ENCODE results near the gene SNAI3. TPM values are rescaled to one million over a fixed set of nuclear protein-coding genes. Genes with fewer than 3 reads are reported as not detected.
A peak's percentile ranks its signal among the peaks of the same experiment; 100 is the strongest.

The SNAI3 gene
- total RNA-seq, 1 donor from 2014 or later = 0.53 TPM

- no peak for ATAC-seq
- intact Hi-C loops (cut with DNase I) = no loop called here
Observed at GRCh38 chr16:88656291-88656980, 29.9 kb downstream of the SNAI3 start.

DNA sequence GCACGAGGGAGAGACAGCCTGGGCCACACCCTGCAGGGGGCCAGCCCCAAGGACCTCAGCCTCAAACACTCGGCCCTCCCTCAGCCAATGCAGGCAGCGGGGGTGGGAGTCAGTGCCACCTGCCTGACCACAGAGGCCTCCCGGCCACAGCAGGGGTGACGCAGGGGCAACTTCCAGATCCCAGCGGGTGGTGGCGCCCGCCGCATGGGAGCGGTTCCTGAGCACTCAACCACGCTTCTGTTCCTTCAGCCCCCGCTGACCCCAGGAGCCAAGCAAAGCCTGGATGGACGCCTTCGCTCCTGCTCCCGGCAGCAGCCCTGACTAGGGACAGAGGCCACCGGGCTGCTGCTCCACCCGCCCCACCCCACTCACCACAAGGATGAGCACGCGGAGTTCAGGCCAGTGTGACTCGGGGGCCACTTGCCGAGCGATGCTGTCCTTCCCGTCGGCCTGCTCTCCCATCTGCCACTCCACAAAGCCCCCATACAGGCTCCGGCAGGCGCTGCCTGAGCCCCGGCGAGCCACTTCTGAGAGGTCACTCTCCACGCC lies 30.5 kb downstream of the SNAI3 start:
- no peak for DNase-seq (ENCODE audit: low spot score)
- ATAC-seq = no peak
- intact Hi-C loops (cut with DNase I) = no loop called here

More at GRCh38 chr16:88656291-88656980, 29.9 kb downstream of the SNAI3 start:
- no peak for DNase-seq (ENCODE audit: low spot score)

DNA sequence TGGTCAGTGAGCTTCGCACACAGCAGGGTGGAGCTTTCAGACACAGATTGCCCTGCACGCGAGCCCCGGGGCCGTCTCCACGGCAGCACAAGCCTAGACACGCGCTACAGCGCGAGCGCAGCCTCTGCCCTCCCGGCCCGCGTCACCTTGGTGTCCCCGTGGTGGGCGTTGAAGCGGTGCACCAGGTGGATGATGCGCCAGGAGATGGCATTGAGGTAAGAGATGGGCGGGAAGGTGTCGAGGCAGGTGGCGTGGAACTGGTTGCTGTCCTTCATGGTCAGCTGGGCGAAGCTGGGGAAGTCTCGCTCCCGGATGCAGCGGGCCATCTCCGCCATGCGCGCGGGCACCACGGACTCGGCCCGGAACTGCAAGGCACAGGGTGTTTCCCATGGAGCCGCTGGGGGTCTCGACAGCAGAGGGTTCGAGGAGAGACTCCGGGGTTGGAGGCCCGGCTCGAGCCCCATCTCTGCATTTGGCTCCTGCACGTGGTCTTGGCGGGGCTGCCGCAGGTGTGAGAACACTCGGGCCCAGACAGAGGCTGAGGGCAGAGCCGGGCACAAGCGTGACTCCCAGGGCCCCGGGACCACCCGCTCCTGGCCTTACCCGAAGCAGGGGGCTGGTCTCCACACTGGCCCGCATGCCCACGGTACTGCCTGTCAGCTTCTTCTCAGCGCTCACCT lies 31.1 kb downstream of the SNAI3 start:
- intact Hi-C loops (cut with DNase I) = no loop called here
- ATAC-seq = no peak
- DNase-seq (ENCODE audit: low spot score) = no peak

DNA sequence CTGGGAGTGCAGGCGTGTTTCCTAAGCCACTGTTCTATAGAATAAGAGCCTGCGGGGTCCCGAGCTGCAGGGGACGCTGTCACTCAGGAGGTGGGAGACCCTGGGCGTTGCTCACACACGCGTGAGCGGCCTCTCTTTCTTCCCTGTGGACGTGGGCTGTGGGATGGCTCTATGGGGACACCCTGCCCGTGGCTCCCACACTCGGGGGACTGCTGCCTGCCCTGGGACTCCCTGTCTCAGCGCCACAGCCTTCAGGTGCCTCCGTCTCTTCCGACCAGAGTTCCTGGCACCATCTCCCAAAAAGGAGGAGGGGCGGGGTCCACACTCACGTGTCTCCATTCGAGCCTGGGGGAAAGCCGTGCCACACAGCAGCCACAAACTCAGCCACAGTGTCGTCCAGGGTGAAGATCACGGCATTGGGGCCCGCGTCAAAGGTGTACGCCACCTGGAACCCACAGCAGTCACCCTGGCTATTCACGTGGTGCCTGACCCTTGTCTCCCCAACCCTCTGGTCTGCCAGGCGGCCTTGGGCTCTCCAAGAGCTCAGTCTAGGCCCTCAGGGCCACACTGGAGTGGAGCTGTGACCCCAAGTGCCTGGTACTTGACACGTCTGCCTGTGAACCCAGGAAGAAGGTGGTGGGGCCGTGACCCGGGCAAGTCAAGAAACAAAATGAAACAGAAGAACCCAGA lies 31.8 kb downstream of the SNAI3 start:
- DNase-seq (ENCODE audit: low spot score) = no peak
- intact Hi-C loops (cut with DNase I) = no loop called here

DNA sequence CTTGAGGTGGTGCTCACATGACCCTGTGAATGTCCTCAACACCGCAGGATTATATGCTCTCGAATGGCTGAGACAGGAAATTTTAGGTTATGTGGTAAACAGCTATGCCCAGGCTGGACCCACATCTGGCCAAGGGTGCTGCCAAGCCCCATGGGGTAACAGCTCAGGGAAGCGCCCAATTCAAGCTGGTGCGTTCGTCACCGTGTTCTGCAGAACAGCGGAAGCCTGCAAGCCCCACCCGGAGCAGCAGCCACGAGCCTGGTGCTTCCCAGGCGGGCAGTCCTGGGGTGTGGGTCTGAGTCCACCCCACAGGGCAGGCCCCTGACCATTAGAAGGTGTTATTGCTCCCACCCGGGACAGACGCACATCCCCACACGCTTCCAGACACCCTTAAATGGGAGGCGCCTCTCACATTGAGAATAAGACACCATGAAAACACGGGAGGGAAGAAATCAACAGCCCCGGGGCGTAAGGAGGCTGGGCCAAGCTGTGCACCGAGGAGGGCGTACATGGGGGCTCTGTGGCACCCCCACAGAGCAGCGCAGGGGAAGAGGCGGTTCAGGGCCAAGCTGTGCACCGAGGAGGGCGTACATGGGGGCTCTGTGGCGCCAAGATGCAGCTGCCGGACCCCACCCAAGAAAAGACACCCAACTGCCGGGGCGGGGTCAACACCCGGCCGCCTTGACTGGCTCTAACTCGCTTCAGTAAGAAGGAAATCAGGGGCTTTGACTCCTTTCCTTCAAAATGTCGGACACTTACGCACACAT lies 32.5 kb downstream of the SNAI3 start:
- intact Hi-C loops (cut with DNase I) = no loop called here
- ATAC-seq = no peak

More for the DNA sequence above, 31.8 kb downstream of the SNAI3 start:
- no peak for ATAC-seq

GRCh38 chr16:88653101-88653500 lies 33.2 kb downstream of the SNAI3 start:
- DNase-seq (ENCODE audit: low spot score) (no peak), ATAC-seq (no peak)
- intact Hi-C loops (cut with DNase I) = no loop called here

More for the DNA sequence above, 32.5 kb downstream of the SNAI3 start:
- DNase-seq (ENCODE audit: low spot score) = no peak

DNA sequence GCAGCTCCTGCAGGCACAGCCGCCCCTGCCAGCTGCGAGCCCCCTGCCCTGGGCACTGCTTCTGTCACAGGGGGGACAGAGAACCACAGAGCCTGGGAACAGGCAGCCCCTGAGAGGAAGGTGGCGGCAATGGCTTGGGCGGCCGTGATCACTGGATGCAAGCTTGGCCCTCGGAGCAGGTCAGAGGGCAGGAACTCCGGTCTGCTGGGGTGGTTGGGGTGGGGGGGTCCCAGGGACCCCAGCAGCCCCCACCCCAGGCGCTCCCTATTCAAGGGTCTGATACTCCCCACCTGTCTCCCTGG lies 33.6 kb downstream of the SNAI3 start:
- DNase-seq (ENCODE audit: low spot score) = no peak
- ATAC-seq = no peak

GRCh38 chr16:88651989-88652761 lies 34.1 kb downstream of the SNAI3 start:
- intact Hi-C loops (cut with DNase I) = no loop called here
- no peak for DNase-seq (ENCODE audit: low spot score)
- no peak for ATAC-seq

More for the DNA sequence above, 33.6 kb downstream of the SNAI3 start:
- intact Hi-C loops (cut with DNase I) = no loop called here

GRCh38 chr16:88651276-88651988 lies 34.9 kb downstream of the SNAI3 start:
- ATAC-seq = peak; percentile 31
- intact Hi-C loops (cut with DNase I) = no loop called here

GRCh38 chr16:88650749-88651275 lies 35.5 kb downstream of the SNAI3 start, which contains the start of gene CYBA:
Gene CYBA (minus strand): TSS chr16:88651053. CDS start chr16:88651013, 40 bp downstream.
- intact Hi-C loops (cut with DNase I) = no loop called here
- DNase-seq (ENCODE audit: low spot score) (peak; percentile 81), ATAC-seq (peak; percentile 88)

More at GRCh38 chr16:88651276-88651988, 34.9 kb downstream of the SNAI3 start:
- no peak for DNase-seq (ENCODE audit: low spot score)

- intact Hi-C loops (cut with DNase I) = no loop called here
- peak; percentile 75 for DNase-seq (ENCODE audit: low spot score)
- ATAC-seq = peak; percentile 61
Observed at GRCh38 chr16:88649924-88650748, 36.2 kb downstream of the SNAI3 start.

GRCh38 chr16:88649195-88649923 lies 36.9 kb downstream of the SNAI3 start:
- intact Hi-C loops (cut with DNase I) = no loop called here
- DNase-seq (ENCODE audit: low spot score) (no peak), ATAC-seq (no peak)

DNA sequence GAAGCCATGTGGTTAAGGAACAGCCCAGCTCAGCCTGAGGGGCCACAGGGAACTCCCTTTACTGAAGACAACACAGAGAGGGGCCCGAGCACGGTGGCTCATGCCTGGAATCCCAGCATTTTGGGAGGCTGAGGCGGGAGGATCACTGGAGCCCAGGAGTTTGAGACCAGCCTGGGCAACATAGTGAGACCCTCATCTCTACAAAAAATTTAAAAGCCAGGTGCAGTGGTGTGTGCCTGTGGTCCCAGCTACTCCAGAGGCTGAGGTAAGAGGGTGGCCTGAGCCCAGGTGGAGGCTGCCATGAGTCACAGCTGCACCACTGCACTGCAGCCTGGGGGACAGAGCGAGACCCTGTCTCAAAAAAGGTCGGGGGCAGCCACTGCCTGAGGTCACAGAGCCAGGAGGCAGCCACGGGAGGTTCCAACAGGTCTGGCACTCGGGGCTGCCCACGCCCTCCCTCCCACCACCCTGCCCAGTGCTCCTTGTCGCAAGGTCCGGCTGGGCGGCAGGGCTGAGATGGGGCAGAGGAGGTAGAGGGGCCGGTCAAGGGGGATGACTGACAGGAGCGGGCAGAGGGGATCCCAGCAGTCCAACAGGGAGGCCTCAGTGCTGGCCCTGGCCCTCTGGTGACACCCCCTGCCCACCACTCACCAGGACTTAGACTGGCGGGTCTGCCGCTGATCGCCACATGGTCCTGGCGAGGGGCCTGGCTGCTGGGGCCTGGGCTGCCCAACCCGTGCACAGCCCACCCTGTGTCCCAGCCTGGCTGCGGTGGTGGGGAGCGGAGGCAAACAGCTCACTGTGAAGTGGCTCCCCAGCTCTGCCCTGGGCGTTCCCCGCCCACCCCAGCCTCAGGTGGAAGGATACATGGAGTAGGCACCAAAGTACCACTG lies 38.9 kb downstream of the SNAI3 start:
- DNase-seq (ENCODE audit: low spot score) (no peak), ATAC-seq (no peak)
- intact Hi-C loops (cut with DNase I) = loop anchor here (1.0 kb wide), 1 partner anchor 129 kb away; no protein-coding TSS in a partner anchor

DNA sequence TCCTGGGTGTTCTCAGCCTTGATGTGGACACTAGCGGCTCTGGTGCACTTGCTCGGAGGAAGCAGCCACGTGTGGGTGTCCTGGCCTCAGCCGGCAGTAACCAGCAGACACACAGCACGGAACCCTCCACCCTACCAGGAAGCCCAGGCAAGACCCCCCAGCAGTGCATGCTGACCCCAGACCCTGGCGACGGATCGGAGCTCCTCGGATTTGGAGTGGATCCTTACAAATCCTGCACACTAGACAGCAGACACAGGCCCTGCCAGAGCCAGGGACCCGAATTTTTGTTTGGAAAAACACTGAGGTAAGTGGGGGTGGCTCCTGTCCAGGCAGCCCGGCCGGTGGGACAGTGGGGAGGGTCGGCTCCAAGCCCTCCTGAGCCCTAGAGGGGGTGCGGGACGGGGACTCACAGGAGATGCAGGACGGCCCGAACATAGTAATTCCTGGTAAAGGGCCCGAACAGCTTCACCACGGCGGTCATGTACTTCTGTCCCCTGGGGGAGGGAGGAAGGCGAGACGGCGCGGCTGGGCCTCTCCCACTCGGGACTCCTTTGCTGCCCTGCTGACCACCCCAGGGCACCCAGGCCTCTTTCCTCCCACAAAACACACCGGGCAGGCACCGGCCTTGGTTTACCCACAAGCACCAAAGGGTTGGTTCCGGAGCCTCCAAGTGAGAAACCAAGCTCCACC lies 39.8 kb downstream of the SNAI3 start:
- intact Hi-C loops (cut with DNase I) = loop anchor here (1.0 kb wide), 1 partner anchor 130 kb away; no protein-coding TSS in a partner anchor
- ATAC-seq = no peak
- no peak for DNase-seq (ENCODE audit: low spot score)
